Right lobe of liver (tissue), 6 donors: Measurements from ENCODE around the gene NPHS1. TPM values are rescaled to one million over a fixed set of nuclear protein-coding genes. Genes with fewer than 3 reads are reported as not detected.

Experiments used
- ATAC-seq, 4 donors: fragments of 200-7000 bp; cut with Tn5 transposase; one replicate each; pipeline ENCODE4 v1.9.1; 2020; ENCODE audit warnings: mild to moderate bottlenecking in 4 of 4, moderate library complexity in 4 of 4
- DNase-seq, 3 donors: peaks; one replicate each; pipeline ENCODE4 v3.0.0-alpha.2; 2020
- H3K27ac ChIP-seq, 3 donors: fragments of 200-600 bp; one replicate each; pipeline ENCODE4 v1.8.0; 2022
- H3K27me3 ChIP-seq, 2 donors: fragments of 200-600 bp; one replicate each; pipeline ENCODE4 v1.8.0; 2022
- H3K36me3 ChIP-seq, 4 donors: fragments of 200-600 bp; sonication (generic) in 1 of 4; one replicate each; pipeline versions ENCODE4 v1.5.1 to v1.8.0; 2017 to 2022; ENCODE audit warnings: control low read depth in 1 of 4
- H3K4me1 ChIP-seq, 4 donors: fragments of 200-600 bp; sonication (generic) in 1 of 4; one replicate each; pipeline versions ENCODE4 v1.5.1 to v1.8.0; 2017 to 2022; ENCODE audit warnings: control low read depth in 1 of 4
- H3K4me3 ChIP-seq, 3 donors: fragments of 200-600 bp; one replicate each; pipeline ENCODE4 v1.8.0; 2022
- H3K9me3 ChIP-seq, 4 donors: fragments of 200-600 bp; sonication (generic) in 1 of 4; one replicate each; pipeline versions ENCODE4 v1.5.1 to v1.8.0; 2017 to 2022; ENCODE audit warnings: control low read depth in 1 of 4
- POLR2A ChIP-seq: fragments of 450-650 bp; IDR thresholded peaks from one replicate; pipeline ENCODE4 v1.6.1; 2017; ENCODE audit warnings: antibody characterized with exemption, mild to moderate bottlenecking
- WGBS: methylation state at CpG from one replicate; pipeline ENCODE4 v1.1.6; 2018; ENCODE audit warnings: low coverage, low lambda C conversion rate; ENCODE audit not compliant: insufficient coverage; ENCODE audit errors: missing lambda C conversion rate; 5-methylcytosine and 5-hydroxymethylcytosine counted together
- intact Hi-C, 2 donors: fragments of 100-400 bp; cut with DNase I; formaldehyde crosslinking; loops; one replicate each; pipeline versions ENCODE4 v1.11.2 to v1.14.1; 2022
- total RNA-seq, 6 experiments: library from RNA; depleted of rRNA in 2 of 6; stranded (reverse); fragments of >200 nt in 2 of 6; fragmentation: NEBNext Ultra II Directional in 3 of 6; extraction: Animal tissue kit (Norgen Biotek cat#: 25700) in 3 of 6; gene quantifications; one replicate each; pipeline versions ENCODE4 v1.1.0 to v1.2.4, GENCODE V29; 2016 to 2023
- TF ChIP-seq, protein P1 (sequence below), 4 donors: fragments of 200-600 bp in 3 of 4; fragments of 450-650 bp in 1 of 4; IDR thresholded peaks; one replicate each; pipeline versions ENCODE4 v1.5.1 to v1.8.0; 2016 to 2022; ENCODE audit warnings: antibody characterized with exemption in 4 of 4, mild to moderate bottlenecking in 2 of 4
- donor health status: DM: no; HTN: yes; CAD: no.
- donor health status: DM: no; HTN: no; CAD: no.
- donor health status: DM: no; HTN: no; CAD: no.
- donor health status: DM: no; HTN: yes; CAD: no.
- donor health status: DM: no; HTN: yes; CAD: no.

The NPHS1 gene
- total RNA-seq, 6 experiments from 2014 or later = not detected

DNA sequence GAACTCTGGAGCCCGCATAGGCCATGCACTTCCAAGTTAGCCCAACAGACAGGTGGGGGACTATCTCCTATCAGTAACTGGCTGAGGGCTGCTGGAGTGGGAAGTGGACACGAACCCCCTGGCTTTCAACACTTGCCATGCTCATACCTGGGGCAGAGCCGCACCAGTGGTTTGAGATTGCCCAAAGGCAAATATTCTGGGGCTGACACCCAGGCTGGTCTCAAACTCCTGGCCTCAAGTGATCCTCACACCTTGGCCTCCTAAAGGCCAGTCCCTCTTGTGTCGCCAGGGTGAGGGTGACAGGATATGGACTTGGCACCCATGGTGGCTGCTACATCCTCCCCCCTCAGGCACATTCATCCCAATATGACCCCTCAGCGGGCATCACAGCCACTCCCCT, 34.9 kb upstream of the NPHS1 start:
- Histone ChIP-seq H3K4me3 (no peak overlapping the region), H3K27me3 (no peaks in the 10 kb centered on the region), H3K27ac (no peak overlapping the region), H3K36me3 (peaks cover 0 to 22% (median 0%) of the 10 kb centered on the region in 4 donors), H3K4me1 (no peaks in the 10 kb centered on the region), H3K9me3 (no peaks in the 10 kb centered on the region)
- ATAC-seq (no peak), DNase-seq (no peak)
- TF ChIP-seq POLR2A = no peak
- TF ChIP-seq, protein P1, sequence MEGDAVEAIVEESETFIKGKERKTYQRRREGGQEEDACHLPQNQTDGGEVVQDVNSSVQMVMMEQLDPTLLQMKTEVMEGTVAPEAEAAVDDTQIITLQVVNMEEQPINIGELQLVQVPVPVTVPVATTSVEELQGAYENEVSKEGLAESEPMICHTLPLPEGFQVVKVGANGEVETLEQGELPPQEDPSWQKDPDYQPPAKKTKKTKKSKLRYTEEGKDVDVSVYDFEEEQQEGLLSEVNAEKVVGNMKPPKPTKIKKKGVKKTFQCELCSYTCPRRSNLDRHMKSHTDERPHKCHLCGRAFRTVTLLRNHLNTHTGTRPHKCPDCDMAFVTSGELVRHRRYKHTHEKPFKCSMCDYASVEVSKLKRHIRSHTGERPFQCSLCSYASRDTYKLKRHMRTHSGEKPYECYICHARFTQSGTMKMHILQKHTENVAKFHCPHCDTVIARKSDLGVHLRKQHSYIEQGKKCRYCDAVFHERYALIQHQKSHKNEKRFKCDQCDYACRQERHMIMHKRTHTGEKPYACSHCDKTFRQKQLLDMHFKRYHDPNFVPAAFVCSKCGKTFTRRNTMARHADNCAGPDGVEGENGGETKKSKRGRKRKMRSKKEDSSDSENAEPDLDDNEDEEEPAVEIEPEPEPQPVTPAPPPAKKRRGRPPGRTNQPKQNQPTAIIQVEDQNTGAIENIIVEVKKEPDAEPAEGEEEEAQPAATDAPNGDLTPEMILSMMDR (IDR thresholded peaks at IDR 0.05) = no peak
- intact Hi-C loops = loop anchor here in 1 of 2 donors (5.0 kb wide), 1 partner anchor 40 kb away; no protein-coding TSS in a partner anchor
- 100% methylated on average over 1 of the region's 5 CpGs for WGBS

DNA sequence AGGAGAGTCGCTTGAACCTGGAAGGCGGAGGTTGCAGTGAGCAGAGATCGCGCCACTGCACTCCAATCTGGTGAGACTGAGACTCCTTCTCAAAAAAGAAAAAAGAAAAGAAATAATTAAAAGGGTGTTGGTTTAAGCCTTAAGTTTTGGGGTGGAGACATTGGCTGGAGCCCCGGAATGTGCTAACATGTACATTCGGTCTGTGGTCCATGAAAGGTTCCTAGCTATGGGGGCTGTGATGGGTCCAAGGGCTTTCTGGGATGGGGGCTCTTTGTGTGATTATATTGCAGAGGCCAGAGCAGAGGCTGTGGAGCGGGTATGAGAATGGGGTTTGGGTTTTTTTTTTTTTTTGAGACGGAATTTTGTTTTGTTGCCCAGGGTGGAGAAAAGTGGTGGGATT, 33.6 kb upstream of the NPHS1 start:
- Histone ChIP-seq H3K36me3 (peaks cover 0 to 22% (median 0%) of the 10 kb centered on the region in 4 donors), H3K27ac (no peak overlapping the region), H3K4me1 (no peaks in the 10 kb centered on the region), H3K9me3 (no peaks in the 10 kb centered on the region), H3K27me3 (no peaks in the 10 kb centered on the region), H3K4me3 (no peak overlapping the region)
- ATAC-seq (no peak), DNase-seq (no peak)
- TF ChIP-seq, protein P1 (IDR thresholded peaks at IDR 0.05) = no peak
- no peak for TF ChIP-seq POLR2A
- intact Hi-C loops = loop anchor here in 1 of 2 donors (5.0 kb wide), 1 partner anchor 41 kb away; no protein-coding TSS in a partner anchor
- 100% methylated on average over 2 of the region's 8 CpGs for WGBS

- ATAC-seq = no peak
- intact Hi-C loops = loop anchor here in 1 of 2 donors (5.0 kb wide), 1 partner anchor 42 kb away; no protein-coding TSS in a partner anchor
- 100% methylated on average over 1 of the region's 6 CpGs for WGBS
- no peak for DNase-seq
- no peak for TF ChIP-seq POLR2A
- TF ChIP-seq, protein P1 (IDR thresholded peaks at IDR 0.05) = no peak
- H3K27me3 ChIP-seq = no peaks in the 10 kb centered on the region
- peaks cover 0 to 22% (median 0%) of the 10 kb centered on the region in 4 donors for H3K36me3 ChIP-seq
- H3K27ac ChIP-seq = no peak overlapping the region
- H3K4me1 ChIP-seq = no peaks in the 10 kb centered on the region
- H3K9me3 ChIP-seq = no peaks in the 10 kb centered on the region
- no peak overlapping the region for H3K4me3 ChIP-seq
Observed at GRCh38 chr19:35885225-35885738, 33.0 kb upstream of the NPHS1 start.

DNA sequence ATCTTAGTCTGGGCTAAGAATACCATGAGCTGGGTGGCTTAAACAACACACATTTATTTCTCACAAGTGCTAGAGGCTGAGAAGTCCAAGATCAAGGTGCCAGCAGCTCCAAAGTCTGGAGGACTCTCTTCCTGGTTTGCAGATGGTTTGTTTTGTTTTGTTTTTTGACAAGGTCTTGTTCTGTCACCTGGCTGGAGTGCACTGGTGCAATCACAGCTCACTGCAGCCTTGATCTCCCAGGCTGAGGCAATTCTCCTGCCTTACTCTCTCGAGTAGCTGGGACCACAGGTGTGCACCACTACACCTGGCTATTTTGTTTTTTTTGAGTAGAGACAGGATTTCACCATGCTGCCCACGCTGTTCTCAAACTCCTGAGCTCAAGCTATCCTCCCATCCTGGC, 31.6 kb upstream of the NPHS1 start:
- Histone ChIP-seq H3K4me3 (no peak overlapping the region), H3K27me3 (no peaks in the 10 kb centered on the region), H3K27ac (no peak overlapping the region), H3K36me3 (peaks cover 0 to 11% (median 0%) of the 10 kb centered on the region in 4 donors), H3K4me1 (no peaks in the 10 kb centered on the region), H3K9me3 (no peaks in the 10 kb centered on the region)
- no peak for ATAC-seq
- intact Hi-C loops = loop anchor here in 1 of 2 donors (5.0 kb wide), 1 partner anchor 53 kb away; the partner anchor contains the start of gene LRFN3
- DNase-seq = no peak
- no peak for TF ChIP-seq POLR2A
- TF ChIP-seq, protein P1 (IDR thresholded peaks at IDR 0.05) = no peak
- 42% methylated on average over 2 of the region's 2 CpGs for WGBS
